Activated T-cell treated with anti-CD3 and anti-CD28 coated beads for 4 hours (primary cell): ENCODE measurements around the gene ZNF600.
A peak's percentile ranks its signal among the peaks of the same experiment; 100 is the strongest.
"Not testable (repeated sequence)": the region's sequence is repeated elsewhere in the genome, so short reads cannot be mapped to it uniquely, and the experiment has no call there.

ENCODE experiments used
- DNase-seq: peaks from one replicate; pipeline ENCODE4 v3.0.0-alpha.2; 2020

Gene ZNF600

DNA sequence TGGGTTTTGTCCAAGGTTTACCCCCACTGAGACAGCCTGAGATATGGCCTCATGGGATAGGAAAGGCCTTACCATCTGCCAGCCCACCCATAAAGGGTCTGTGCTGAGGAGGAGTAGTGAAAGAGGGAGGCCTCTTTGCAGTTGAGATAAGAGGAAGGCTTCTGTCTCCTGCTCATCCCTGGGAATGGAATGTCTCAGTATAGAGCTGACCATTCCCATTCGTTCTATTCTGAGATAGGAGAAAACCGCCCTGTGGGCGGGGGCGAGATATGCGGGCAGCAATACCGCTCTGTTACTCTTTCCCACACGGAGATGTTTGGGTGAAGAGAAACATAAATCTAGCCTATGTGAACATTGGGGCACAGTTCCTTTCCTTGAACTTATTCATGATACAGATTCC lies 45.2 kb downstream of the ZNF600 start:
- not testable (repeated sequence) for DNase-seq

DNA sequence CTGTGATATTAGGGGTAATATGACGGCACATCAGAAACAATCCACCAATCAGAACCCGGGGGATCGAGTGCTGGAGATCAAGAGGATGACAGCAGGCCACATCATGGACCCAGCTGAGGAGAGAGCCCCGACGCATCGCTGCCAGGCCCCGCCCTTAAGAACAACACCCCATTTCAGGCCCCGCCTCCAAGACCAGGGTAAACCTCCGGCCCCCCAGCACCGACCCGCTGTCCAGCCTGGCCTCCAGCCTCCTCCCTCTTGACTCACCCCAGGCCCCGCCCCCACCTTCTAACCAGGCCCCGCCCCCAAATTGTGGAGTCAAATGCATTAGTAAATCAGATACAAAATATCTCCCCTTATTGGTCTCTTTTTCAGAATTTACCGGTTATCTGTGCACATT lies 47.0 kb downstream of the ZNF600 start:
- DNase-seq, result no peak

- no peak for DNase-seq
Measured at GRCh38 chr19:52735734-52736133, 50.9 kb downstream of the ZNF600 start.

DNA sequence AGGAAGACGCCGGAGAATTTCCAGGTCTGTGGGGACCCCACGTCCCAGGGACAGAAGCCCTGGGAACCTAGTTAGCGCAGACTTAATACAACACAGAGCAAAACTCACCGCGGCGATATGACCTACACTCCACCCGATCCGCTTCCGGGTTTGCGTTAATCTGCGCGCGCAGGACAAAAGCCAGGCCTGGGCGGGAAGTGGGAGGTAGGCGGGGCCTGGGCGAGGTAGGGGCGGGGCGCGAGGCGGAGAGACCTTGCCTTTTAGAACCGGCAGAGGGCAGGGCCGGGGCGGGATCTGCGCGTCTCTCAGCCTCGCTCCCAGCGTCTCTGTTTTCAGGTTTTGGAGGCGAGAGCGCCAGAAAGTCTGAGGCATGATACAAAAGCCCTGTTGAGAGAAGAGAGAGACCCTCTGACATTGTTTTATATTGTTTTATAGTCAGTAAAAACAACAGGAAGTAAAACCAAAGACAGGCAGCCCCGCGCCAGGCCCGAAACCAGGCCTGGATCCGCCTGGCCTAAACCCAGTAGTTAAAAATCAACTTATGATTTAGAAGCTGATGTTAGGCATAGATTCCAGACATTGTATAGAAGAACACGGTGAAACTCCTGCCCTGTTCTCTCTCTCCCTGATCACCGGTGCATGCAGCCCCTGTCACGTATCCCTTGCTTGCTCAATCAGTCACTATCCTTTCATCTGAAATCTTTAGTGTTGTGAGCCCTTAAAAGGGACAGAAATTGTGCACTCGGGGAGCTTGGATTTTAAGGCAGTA lies 51.5 kb downstream of the ZNF600 start, which contains the start of gene ZNF611:
ZNF611 (minus strand) TSS at position 152 of the 769 bp plus-strand sequence. CDS start 19,150 bp downstream, outside the sequence.
- DNase-seq, result peak; percentile 99

- peak; percentile 2 for DNase-seq
Measured at GRCh38 chr19:52734331-52734892, 52.2 kb downstream of the ZNF600 start.

DNA sequence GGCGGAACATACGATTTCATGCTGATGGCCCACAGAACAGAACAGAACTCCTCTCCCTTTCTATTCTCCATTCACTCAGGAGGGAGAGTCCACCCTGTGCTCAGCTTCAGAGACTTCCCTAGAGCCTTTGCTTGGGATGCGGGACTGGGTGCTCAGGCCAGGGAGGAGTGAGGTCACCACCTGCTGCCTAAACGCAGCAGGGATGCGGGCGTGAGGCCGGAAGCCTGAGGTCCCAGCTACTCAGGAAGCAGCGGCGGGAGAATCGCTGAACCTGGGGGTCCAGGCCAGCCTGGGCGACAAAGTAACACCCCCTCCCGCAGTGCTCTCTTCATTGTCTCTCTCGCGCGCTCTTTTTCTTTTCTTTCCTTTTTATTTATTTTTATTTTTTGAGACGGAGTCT lies 60.5 kb downstream of the ZNF600 start:
- DNase-seq, result not testable (repeated sequence)

GRCh38 chr19:52725528-52725961 lies 61.0 kb downstream of the ZNF600 start:
- no peak for DNase-seq

GRCh38 chr19:52724701-52725514 lies 61.7 kb downstream of the ZNF600 start:
- no peak for DNase-seq

- DNase-seq, result not testable (repeated sequence)
Measured at GRCh38 chr19:52723907-52724598, 62.5 kb downstream of the ZNF600 start.

DNA sequence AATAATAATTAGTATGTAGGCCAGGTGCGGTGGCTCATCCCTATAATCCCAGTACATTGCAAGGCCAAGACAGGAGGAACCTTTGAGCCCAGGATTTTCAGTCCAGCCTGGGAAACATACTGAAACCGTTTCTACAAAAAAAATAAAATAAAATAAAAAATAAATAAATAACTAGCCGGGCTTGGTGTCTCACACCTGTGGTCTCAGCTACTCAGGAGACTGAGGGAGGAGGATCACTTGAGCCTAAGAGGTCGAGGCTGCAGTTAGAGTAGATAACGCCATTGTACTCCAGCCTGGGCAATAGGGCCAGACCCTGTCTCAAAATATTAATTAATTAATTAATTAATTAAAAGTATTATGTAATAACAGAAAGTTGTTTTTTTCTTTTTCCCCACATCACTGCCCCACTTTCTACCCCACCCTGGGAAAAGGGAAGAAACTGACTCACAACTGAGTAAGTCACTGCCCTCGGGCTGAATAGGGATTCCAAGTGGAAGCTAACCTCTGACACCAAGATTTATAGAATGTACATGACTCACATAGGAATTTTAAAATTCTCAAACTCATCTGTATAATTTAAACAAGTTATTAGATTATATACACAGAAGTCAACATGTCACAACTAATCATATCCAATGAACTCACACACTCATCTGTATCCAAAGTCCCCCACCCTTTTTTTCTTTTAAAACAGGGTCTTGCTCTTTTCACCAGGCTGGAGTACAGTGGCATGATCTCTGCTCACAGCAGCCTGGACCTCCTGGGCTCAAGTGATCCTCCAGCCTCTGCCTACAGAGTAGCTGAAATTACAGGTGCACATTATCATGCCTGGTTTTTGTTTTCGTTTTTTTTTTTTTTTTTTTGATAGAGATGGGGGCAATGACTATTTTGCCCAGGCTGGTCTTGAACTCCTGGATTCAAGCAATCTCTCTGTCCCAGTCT lies 64.3 kb downstream of the ZNF600 start:
- DNase-seq, result no peak

GRCh38 chr19:52720541-52720940 lies 66.0 kb downstream of the ZNF600 start:
- DNase-seq, result not testable (repeated sequence)

GRCh38 chr19:52716522-52716921 lies 70.1 kb downstream of the ZNF600 start:
- DNase-seq, result no peak

DNA sequence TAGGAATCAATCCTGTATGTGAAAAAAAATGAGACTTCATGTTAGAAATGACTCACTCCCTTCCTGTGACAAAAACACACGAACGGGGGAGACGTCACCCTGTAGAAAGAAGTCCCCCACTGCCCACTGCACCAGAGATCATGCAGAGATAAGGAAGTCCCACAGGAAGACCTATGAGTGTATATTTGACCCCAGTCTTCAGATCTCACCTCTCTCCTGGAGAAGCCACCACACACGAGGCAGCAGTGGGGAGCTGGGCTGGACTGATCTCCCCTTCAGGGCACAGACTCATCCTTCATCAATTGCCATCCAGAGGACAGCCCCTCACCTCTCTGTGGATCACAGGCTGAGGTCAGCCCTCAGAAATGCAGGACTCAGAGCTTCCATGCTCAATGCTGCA lies 70.7 kb downstream of the ZNF600 start:
- DNase-seq, result peak; percentile 5

DNA sequence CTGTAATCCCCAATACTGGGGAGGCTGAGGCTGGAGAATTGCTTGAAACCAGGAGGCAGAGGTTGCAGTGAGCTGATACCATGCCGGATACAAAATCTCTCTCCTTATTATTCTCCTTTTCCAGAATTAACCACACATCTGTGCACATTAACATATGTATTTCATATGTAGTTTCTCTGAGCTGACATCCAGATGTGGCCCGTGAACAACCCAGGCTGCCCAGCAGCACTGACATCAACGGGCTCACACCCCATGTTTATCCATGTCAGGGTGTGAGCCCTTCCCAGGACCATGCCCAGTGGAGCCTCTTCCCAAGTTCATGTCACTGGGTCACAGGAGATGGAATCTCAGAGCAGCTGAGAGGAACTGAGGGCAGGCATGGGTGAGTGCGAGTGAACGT lies 71.3 kb downstream of the ZNF600 start:
- DNase-seq, result not testable (repeated sequence)
